GM18951 (cell line): ENCODE data around the gene DACT3.

Experiments
- POLR2A ChIP-seq: IDR thresholded peaks from 4 replicates; pipeline ENCODE4 v1.6.1; 2011; ENCODE audit warnings: mild to moderate bottlenecking; ENCODE audit not compliant: insufficient read length, insufficient read depth; ENCODE audit errors: extremely low read depth
- in situ Hi-C: fragments of 300-500 bp; cut with MboI; formaldehyde crosslinking; loops from one replicate; pipeline ENCODE4 v1.12.0; 2022; ENCODE audit warnings: low sequenced_read_pairs, mixed read lengths, inconsistent platforms; ENCODE audit not compliant: unreplicated experiment

The DACT3 gene

DNA sequence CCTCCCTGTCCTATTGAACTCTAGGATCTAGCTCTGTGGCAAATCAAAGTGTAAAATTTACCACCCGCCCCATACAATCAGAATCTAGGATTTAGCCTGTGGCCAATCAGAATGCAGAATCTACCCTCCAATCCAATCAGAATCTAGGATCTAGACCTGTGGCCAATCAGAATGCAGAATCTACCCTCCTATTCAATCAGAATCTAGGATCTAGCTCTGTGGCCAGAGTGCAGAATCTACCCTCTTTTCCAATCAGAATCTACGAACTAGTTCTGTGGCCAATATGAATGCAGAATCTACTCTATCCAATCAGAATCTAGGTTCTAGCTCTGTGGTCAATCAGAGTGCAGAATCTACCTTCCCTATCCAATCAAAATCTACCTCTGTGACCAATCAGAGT lies 30.1 kb upstream of the DACT3 start:
- in situ Hi-C loops: no loop called here
- TF ChIP-seq POLR2A: no peak

DNA sequence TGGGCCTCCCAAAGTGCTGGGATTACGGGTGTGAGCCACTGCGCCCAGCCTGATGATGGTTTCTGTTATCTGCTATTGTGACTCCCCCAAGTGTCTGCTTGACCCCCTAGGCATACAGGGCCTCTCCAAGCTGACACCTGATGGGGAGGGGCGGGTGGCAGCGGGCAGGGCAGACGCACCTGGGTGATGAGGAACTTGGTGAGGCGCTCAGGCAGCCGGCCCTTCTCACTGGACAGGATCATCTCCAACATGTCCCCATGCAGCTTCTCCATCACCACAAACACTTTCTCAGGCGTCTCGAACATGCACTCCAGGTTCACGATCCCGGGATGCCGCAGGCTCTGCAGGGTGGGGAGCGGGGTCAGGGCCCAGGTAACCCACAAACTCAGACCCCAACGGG lies 28.4 kb upstream of the DACT3 start:
- in situ Hi-C loops: no loop called here
- TF ChIP-seq POLR2A: no peak

GRCh38 chr19:46687438-46688145 lies 26.6 kb upstream of the DACT3 start:
- in situ Hi-C loops: no loop called here
- no peak for TF ChIP-seq POLR2A

DNA sequence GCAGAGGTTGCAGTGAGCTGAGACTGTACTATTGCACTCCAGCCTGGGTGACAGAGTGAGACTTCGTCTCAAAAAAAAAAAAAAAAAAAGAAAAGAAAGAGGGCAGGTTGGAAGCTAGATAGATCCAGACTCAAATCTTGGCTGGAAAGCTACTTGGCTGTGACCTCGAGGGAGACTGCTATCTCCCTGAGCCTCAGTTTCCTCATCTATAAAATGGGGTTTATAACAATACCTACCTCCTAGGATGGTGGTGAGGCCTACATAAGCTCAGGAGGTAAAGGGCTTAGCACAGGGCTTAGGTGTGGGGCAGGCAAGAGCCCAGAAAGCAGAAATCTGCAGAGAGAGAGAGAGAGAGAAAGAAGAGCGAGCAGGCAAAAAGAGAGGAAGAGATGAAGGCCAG lies 24.2 kb upstream of the DACT3 start:
- in situ Hi-C loops: no loop called here
- TF ChIP-seq POLR2A: no peak

GRCh38 chr19:46678110-46678732 lies 17.2 kb upstream of the DACT3 start:
- in situ Hi-C loops: no loop called here
- TF ChIP-seq POLR2A: no peak

DNA sequence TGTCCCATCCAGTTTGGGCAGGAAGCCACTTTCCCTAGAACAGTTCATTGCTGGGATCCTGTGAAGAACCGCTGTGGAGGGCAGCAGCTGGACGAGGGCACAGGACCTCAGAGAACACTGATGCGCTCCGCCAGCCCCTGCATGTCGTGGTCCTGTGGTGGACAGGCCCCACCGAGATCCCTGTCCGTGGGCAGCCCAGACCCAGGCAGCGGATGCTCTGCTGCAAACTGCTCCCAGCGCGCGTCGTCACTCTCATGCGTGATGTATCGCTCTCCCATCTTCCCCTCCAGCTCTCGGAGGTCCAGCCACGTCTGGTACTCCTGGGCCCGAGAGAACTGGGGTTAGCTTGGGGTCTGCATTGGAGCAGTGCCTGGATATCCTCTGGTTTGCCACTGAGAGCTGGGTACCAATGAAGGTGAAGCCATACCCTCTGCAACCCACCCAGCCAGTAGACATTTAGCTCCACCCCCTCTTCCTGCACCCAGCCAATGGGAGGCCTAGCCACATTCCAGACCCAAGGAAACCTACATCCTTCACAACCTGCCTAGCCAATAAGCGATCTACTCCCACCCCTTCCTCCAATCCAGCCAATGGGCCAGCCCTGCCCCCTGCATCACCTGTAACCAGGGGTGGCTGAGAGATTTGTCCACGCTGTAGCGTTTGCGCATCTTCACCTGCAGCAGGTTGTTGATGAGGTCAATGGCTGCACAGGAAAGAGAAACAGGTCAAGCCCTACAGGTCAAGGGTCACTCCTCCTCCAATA lies 13.6 kb upstream of the DACT3 start:
- in situ Hi-C loops: loop anchor here (25.0 kb wide), 1 partner anchor 137 kb away; no protein-coding TSS in a partner anchor
- no peak for TF ChIP-seq POLR2A

- no peak for TF ChIP-seq POLR2A
- in situ Hi-C loops: loop anchor here (25.0 kb wide), 1 partner anchor 134 kb away; no protein-coding TSS in a partner anchor
Observed at GRCh38 chr19:46670813-46671212, 9.8 kb upstream of the DACT3 start.

- TF ChIP-seq POLR2A: no peak
- in situ Hi-C loops: loop anchor here (25.0 kb wide), 1 partner anchor 131 kb away; no protein-coding TSS in a partner anchor
Observed at GRCh38 chr19:46668662-46669061, 7.7 kb upstream of the DACT3 start.

DNA sequence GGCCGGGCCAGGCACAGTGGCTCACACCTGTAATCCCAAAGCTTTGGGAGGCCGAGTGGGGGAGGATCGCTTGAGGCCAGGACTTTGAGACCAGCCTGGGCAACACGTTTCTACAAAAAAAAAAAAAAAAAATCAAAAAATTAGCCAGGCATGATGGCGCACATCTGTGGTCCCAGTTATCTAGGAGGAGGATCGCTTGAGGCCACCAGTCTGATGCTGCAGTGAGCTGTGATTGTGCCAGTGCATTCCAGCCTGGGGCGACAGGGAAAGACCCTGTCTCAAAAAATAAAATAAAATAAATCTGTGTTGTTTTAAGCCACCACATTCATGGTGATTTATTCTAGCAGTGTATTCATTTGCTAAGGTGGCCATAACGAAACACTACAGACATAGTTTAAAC lies 4.1 kb upstream of the DACT3 start:
- no peak for TF ChIP-seq POLR2A
- in situ Hi-C loops: loop anchor here (25.0 kb wide), 1 partner anchor 128 kb away; no protein-coding TSS in a partner anchor

GRCh38 chr19:46661735-46662592 lies 982 bp upstream of the DACT3 start:
- TF ChIP-seq POLR2A: no peak
- in situ Hi-C loops: loop anchor here (25.0 kb wide), 1 partner anchor 125 kb away; no protein-coding TSS in a partner anchor

DNA sequence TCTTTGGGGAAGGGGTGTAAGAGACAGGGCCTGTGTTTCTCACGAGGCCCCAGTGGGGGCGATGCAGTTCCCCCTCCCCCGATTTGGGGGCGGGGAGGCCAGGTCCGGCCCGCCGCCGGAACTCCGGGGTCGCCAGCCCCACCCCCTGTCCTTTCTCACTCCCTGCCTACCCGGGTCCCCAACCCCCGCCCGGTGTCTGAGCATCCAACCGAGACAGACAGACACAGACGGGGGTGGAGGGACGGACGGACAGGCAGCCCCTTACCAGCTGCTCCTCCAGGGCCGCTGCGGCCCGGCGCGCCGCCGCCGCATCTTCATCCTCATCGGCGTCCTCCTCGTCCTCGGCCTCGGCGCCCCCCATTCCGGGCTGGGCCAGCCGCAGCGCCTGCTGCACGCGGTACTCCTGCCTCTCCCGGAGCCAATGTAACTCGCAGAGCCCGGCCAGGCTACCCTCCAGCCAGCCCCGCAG lies 397 bp downstream of the DACT3 start:
- TF ChIP-seq POLR2A: no peak
- in situ Hi-C loops: loop anchor here (25.0 kb wide), 1 partner anchor 123 kb away; no protein-coding TSS in a partner anchor

GRCh38 chr19:46660008-46660517 lies 919 bp downstream of the DACT3 start:
- TF ChIP-seq POLR2A: no peak
- in situ Hi-C loops: loop anchor here (25.0 kb wide), 1 partner anchor 123 kb away; no protein-coding TSS in a partner anchor
